Keratinocyte (primary cell): ENCODE measurements around the gene DLX3. TPM values are rescaled to one million over a fixed set of nuclear protein-coding genes. Genes with fewer than 3 reads are reported as not detected.

Experiments used
- DNase-seq: peaks from one replicate; pipeline ENCODE4 v3.0.0-alpha.2; 2011; ENCODE audit warnings: low read depth, missing footprints, low spot score
- FAIRE-seq: peaks from 2 replicates; lab custom pipeline; 2011; peaks lifted over from hg19 to GRCh38; lab: Jason Lieb, UNC
- H2AFZ ChIP-seq: 2 replicates; pipeline ENCODE4 v1.6.0; 2012; ENCODE audit warnings: low read length, control low read depth, inconsistent platforms; ENCODE audit not compliant: control insufficient read depth
- H3K27ac ChIP-seq: 2 replicates; pipeline ENCODE4 v1.5.1; 2011; ENCODE audit warnings: low read length; ENCODE audit not compliant: control insufficient read depth, insufficient read depth
- H3K27me3 ChIP-seq: 3 replicates; pipeline ENCODE4 v1.6.0; 2011; ENCODE audit warnings: low read length; ENCODE audit not compliant: control insufficient read depth, insufficient read depth; ENCODE audit errors: extremely low read depth
- H3K36me3 ChIP-seq, 2 experiments: 2 replicates in 1 of 2; 3 replicates in 1 of 2; pipeline ENCODE4 v1.5.1; 2011; ENCODE audit warnings: low read length in 2 of 2, mild to moderate bottlenecking in 1 of 2; ENCODE audit not compliant: control insufficient read depth in 2 of 2, insufficient read depth in 2 of 2; ENCODE audit errors: extremely low read depth in 1 of 2
- H3K4me1 ChIP-seq: 3 replicates; pipeline ENCODE4 v1.5.1; 2011; ENCODE audit warnings: low read length; ENCODE audit not compliant: control insufficient read depth, insufficient read depth; ENCODE audit errors: extremely low read depth
- H3K4me2 ChIP-seq: 3 replicates; pipeline ENCODE4 v1.6.0; 2011; ENCODE audit warnings: low read depth, low read length; ENCODE audit not compliant: control insufficient read depth, insufficient read depth; ENCODE audit errors: extremely low read depth
- H3K4me3 ChIP-seq, 3 experiments: fragments of 200-600 bp in 1 of 3; sonication (generic) in 1 of 3; 2 replicates in 2 of 3; 3 replicates in 1 of 3; pipeline ENCODE4 v1.5.1; 2011 to 2016; ENCODE audit warnings: low read length in 3 of 3, mild to moderate bottlenecking in 3 of 3, control low read depth in 2 of 3, inconsistent platforms in 1 of 3, low read depth in 1 of 3, mixed read lengths in 1 of 3, mixed run types in 1 of 3, moderate library complexity in 1 of 3; ENCODE audit not compliant: control insufficient read depth in 2 of 3, insufficient read depth in 2 of 3; ENCODE audit errors: extremely low read depth in 1 of 3
- H3K79me2 ChIP-seq: 2 replicates; pipeline ENCODE4 v1.6.0; 2012; ENCODE audit warnings: low read length; ENCODE audit not compliant: control insufficient read depth, insufficient read depth
- H3K9ac ChIP-seq: 3 replicates; pipeline ENCODE4 v1.6.0; 2011; ENCODE audit warnings: low read length; ENCODE audit not compliant: control insufficient read depth, insufficient read depth; ENCODE audit errors: extremely low read depth
- H3K9me1 ChIP-seq: 3 replicates; pipeline ENCODE4 v1.6.0; 2011; ENCODE audit warnings: low read length; ENCODE audit not compliant: control insufficient read depth, insufficient read depth; ENCODE audit errors: extremely low read depth
- H3K9me3 ChIP-seq: 2 replicates; pipeline ENCODE4 v1.5.1; 2012; ENCODE audit warnings: low read depth, low read length; ENCODE audit not compliant: control insufficient read depth
- H4K20me1 ChIP-seq: 3 replicates; pipeline ENCODE4 v1.6.0; 2011; ENCODE audit warnings: low read length; ENCODE audit not compliant: control insufficient read depth, insufficient read depth; ENCODE audit errors: extremely low read depth
- EZH2 ChIP-seq: IDR thresholded peaks from one replicate; pipeline ENCODE4 v1.6.1; 2012; ENCODE audit warnings: inconsistent platforms, mild to moderate bottlenecking, low read length, moderate library complexity
- dilution Hi-C: fragments of 300-500 bp; cut with MboI; formaldehyde crosslinking; loops from one replicate; pipeline ENCODE4 v1.7.0; 2020; ENCODE audit warnings: low sequenced_read_pairs; ENCODE audit not compliant: extremely low pct_ligation_motif_present
- polyA plus RNA-seq, 5 experiments: library from polyadenylated mRNA; depleted of rRNA in 3 of 5; stranded (reverse) in 3 of 5; stranded (forward) in 1 of 5; unstranded in 1 of 5; fragments of >200 nt; gene quantifications; 1 replicate in 1 of 5; 2 replicates in 3 of 5; 3 replicates in 1 of 5; pipeline versions ENCODE4 v1.2.1 to v1.2.3, GENCODE V29; 2011 to 2012; ENCODE audit warnings: missing spikeins in 2 of 5, low read depth in 1 of 5, low replicate concordance in 1 of 5
- TF ChIP-seq, protein P1 (sequence below), 3 experiments: IDR thresholded peaks in 1 of 3; conservative IDR thresholded peaks in 1 of 3; optimal IDR thresholded peaks in 1 of 3; 2 replicates in 2 of 3; 3 replicates in 1 of 3; pipeline versions ENCODE3 to v1.5.1; 2011; ENCODE audit warnings: low read length in 3 of 3, mild to moderate bottlenecking in 3 of 3, moderate library complexity in 2 of 3, control low read depth in 1 of 3, inconsistent platforms in 1 of 3; ENCODE audit not compliant: insufficient read depth in 2 of 3; ENCODE audit errors: extremely low read depth in 1 of 3

The DLX3 gene
- polyA plus RNA-seq, 1 donor (not counting 4 experiments of a cell fraction or from before 2014, with no cell fraction given), result 0.72 TPM

DNA sequence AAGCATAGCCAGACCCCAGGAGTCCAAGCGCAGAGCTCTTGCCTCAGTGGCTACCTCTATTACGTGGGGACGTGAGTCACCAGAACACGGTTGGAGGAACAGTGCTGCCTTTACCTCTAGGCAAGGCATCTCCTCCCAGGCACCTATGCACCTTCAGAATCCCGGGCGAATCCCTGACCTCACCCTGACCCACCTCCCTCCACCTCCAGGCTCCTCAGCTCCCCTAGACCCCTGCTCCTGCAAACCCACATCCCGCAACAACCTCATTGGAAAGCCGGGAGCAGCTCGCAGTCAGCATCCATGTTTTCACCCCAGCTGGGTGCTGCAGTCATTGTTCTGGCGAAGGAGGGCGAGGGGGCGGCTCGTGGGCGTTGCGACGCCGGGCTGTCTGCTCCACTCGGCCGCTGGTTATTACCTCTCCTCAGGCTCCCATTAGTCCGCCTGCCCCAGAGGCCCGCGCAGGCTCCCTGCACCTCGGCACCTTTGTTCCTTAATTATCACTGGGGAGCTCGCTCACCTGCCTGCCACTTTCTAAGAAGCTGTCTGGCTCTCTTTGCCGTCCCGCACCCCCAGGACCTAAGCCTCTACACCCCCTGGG, 50.7 kb downstream of the DLX3 start:
- Histone ChIP-seq H3K9me1 (no peaks in the 10 kb centered on the region), H3K4me3 (no peak overlapping the region), H3K9ac (no peak overlapping the region), H3K4me2 (no peak overlapping the region), H4K20me1 (no peaks in the 10 kb centered on the region), H3K36me3 (no peaks in the 10 kb centered on the region), H3K4me1 (no peaks in the 10 kb centered on the region), H3K27me3 (peaks cover 42% of the 10 kb centered on the region), H3K79me2 (no peaks in the 10 kb centered on the region), H2AFZ (no peak overlapping the region), H3K27ac (no peak overlapping the region), H3K9me3 (no peaks in the 10 kb centered on the region)
- FAIRE-seq (no peak), DNase-seq (no peak)
- TF ChIP-seq, protein P1, sequence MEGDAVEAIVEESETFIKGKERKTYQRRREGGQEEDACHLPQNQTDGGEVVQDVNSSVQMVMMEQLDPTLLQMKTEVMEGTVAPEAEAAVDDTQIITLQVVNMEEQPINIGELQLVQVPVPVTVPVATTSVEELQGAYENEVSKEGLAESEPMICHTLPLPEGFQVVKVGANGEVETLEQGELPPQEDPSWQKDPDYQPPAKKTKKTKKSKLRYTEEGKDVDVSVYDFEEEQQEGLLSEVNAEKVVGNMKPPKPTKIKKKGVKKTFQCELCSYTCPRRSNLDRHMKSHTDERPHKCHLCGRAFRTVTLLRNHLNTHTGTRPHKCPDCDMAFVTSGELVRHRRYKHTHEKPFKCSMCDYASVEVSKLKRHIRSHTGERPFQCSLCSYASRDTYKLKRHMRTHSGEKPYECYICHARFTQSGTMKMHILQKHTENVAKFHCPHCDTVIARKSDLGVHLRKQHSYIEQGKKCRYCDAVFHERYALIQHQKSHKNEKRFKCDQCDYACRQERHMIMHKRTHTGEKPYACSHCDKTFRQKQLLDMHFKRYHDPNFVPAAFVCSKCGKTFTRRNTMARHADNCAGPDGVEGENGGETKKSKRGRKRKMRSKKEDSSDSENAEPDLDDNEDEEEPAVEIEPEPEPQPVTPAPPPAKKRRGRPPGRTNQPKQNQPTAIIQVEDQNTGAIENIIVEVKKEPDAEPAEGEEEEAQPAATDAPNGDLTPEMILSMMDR (optimal IDR thresholded peaks at IDR 0.05 in 1 of 3, IDR thresholded peaks at IDR 0.05 in 1 of 3, conservative IDR thresholded peaks at IDR 0.05 in 1 of 3; ENCODE audit: extremely low read depth in 1 of 3, insufficient read depth in 2 of 3, low read length in 3 of 3), result no peak
- TF ChIP-seq EZH2, result no peak
- dilution Hi-C loops, result no loop called here

DNA sequence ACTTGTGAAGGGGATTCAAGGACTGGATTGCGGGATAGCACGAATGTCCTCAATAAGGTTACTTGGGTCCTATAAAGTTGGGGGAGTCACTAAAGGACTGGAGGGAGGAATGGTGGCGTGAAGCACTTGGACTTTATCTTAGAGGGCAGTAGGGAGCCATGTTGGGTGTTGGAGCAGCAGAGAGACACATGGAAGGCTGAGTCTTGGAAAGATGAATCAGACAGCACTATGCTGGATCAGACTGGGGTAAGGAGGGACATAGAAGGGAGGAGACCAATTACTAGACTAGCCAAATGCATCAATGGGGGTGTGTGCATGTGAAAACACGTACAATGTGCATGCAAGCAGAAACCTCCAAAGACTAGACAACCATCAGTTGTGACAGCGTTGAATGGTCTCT, 52.1 kb downstream of the DLX3 start:
- Histone ChIP-seq H3K79me2 (no peaks in the 10 kb centered on the region), H3K4me1 (no peaks in the 10 kb centered on the region), H3K36me3 (no peaks in the 10 kb centered on the region), H3K27me3 (peaks cover 45% of the 10 kb centered on the region), H3K27ac (no peak overlapping the region), H3K9ac (no peak overlapping the region), H3K9me1 (no peaks in the 10 kb centered on the region), H3K4me3 (no peak overlapping the region), H3K4me2 (no peak overlapping the region), H3K9me3 (no peaks in the 10 kb centered on the region), H4K20me1 (no peaks in the 10 kb centered on the region), H2AFZ (no peak overlapping the region)
- no peak for TF ChIP-seq EZH2
- TF ChIP-seq, protein P1 (optimal IDR thresholded peaks at IDR 0.05 in 1 of 3, IDR thresholded peaks at IDR 0.05 in 1 of 3, conservative IDR thresholded peaks at IDR 0.05 in 1 of 3; ENCODE audit: extremely low read depth in 1 of 3, insufficient read depth in 2 of 3, low read length in 3 of 3), result no peak
- DNase-seq (no peak), FAIRE-seq (no peak)
- dilution Hi-C loops, result no loop called here
